Neuronal stem cell (in vitro differentiated cells): ENCODE results near the gene OR5M8.

ENCODE experiments used
- DNase-seq: peaks from one replicate; pipeline ENCODE4 v3.0.0-alpha.2; 2013; ENCODE audit warnings: low spot score
- H2AFZ ChIP-seq: one replicate; pipeline ENCODE4 v1.6.1; 2013; ENCODE audit warnings: mild to moderate bottlenecking, low read length, inconsistent platforms
- H2AK5ac ChIP-seq: 2 replicates; pipeline ENCODE4 v1.6.1; 2013; ENCODE audit warnings: low read depth, mild to moderate bottlenecking, inconsistent platforms, low read length, moderate library complexity, mixed read lengths
- H2BK120ac ChIP-seq: 2 replicates; pipeline ENCODE4 v1.6.1; 2013; ENCODE audit warnings: low read depth, mild to moderate bottlenecking, inconsistent platforms, low read length, moderate library complexity, mixed read lengths
- H2BK12ac ChIP-seq: one replicate; pipeline ENCODE4 v1.6.1; 2013; ENCODE audit warnings: low read length, inconsistent platforms
- H2BK15ac ChIP-seq: 2 replicates; pipeline ENCODE4 v1.6.1; 2013; ENCODE audit warnings: mild to moderate bottlenecking, low read length, inconsistent platforms, mixed read lengths
- H2BK5ac ChIP-seq: one replicate; pipeline ENCODE4 v1.6.1; 2013; ENCODE audit warnings: inconsistent platforms, mild to moderate bottlenecking, low read length, moderate library complexity
- H3K14ac ChIP-seq: one replicate; pipeline ENCODE4 v1.6.1; 2013; ENCODE audit warnings: low read length, inconsistent platforms
- H3K18ac ChIP-seq: 2 replicates; pipeline ENCODE4 v1.6.1; 2013; ENCODE audit warnings: low read length, inconsistent platforms
- H3K23ac ChIP-seq: 2 replicates; pipeline ENCODE4 v1.6.1; 2013; ENCODE audit warnings: low read depth, mild to moderate bottlenecking, mixed read lengths, low read length, inconsistent platforms; ENCODE audit not compliant: poor library complexity
- H3K27ac ChIP-seq: replicated peaks from 3 replicates; pipeline ENCODE4 v1.5.1; 2013; ENCODE audit warnings: low read length, inconsistent platforms
- H3K27me3 ChIP-seq, 3 experiments: 2 replicates each; pipeline ENCODE4 v1.6.1; 2013; ENCODE audit warnings: low read length in 3 of 3, mild to moderate bottlenecking in 2 of 3, inconsistent platforms in 1 of 3, low read depth in 1 of 3, mixed read lengths in 1 of 3, moderate library complexity in 1 of 3; ENCODE audit not compliant: control insufficient read depth in 3 of 3, insufficient read depth in 3 of 3
- H3K36me3 ChIP-seq, 2 donors: replicated peaks in 1 of 2; 2 replicates each; pipeline ENCODE4 v1.6.1; 2013; ENCODE audit warnings: low read length in 2 of 2; ENCODE audit not compliant: control insufficient read depth in 2 of 2, insufficient read depth in 2 of 2
- H3K4ac ChIP-seq: 2 replicates; pipeline ENCODE4 v1.6.1; 2013; ENCODE audit warnings: inconsistent platforms, mild to moderate bottlenecking, low read length, moderate library complexity
- H3K4me1 ChIP-seq, 2 donors: 1 replicate in 1 of 2; 2 replicates in 1 of 2; pipeline ENCODE4 v1.6.1; 2013; ENCODE audit warnings: low read length in 2 of 2, low read depth in 1 of 2; ENCODE audit not compliant: control insufficient read depth in 2 of 2, insufficient read depth in 1 of 2
- H3K4me2 ChIP-seq: one replicate; pipeline ENCODE4 v1.6.1; 2013; ENCODE audit warnings: mild to moderate bottlenecking, low read length, inconsistent platforms; ENCODE audit not compliant: insufficient read depth, poor library complexity, severe bottlenecking
- H3K4me3 ChIP-seq, 2 donors: 2 replicates each; pipeline ENCODE4 v1.5.1; 2013; ENCODE audit warnings: low read length in 2 of 2, mild to moderate bottlenecking in 2 of 2, inconsistent platforms in 1 of 2, moderate library complexity in 1 of 2
- H3K79me1 ChIP-seq: one replicate; pipeline ENCODE4 v1.6.1; 2013; ENCODE audit warnings: low read depth, mild to moderate bottlenecking, inconsistent platforms, low read length, moderate library complexity
- H3K9ac ChIP-seq: one replicate; pipeline ENCODE4 v1.6.1; 2013; ENCODE audit warnings: mild to moderate bottlenecking, low read depth, low read length, inconsistent platforms; ENCODE audit not compliant: poor library complexity
- H3K9me3 ChIP-seq, 2 donors: replicated peaks in 1 of 2; 2 replicates each; pipeline versions ENCODE3 to v1.6.1; 2013; ENCODE audit warnings: low read length in 2 of 2, mild to moderate bottlenecking in 2 of 2, inconsistent platforms in 1 of 2, low read depth in 1 of 2, mixed read lengths in 1 of 2, moderate library complexity in 1 of 2; ENCODE audit not compliant: control insufficient read depth in 2 of 2, insufficient read depth in 1 of 2
- H4K8ac ChIP-seq: one replicate; pipeline ENCODE4 v1.6.1; 2013; ENCODE audit warnings: low read depth, mild to moderate bottlenecking, inconsistent platforms, low read length, moderate library complexity
- H4K91ac ChIP-seq: one replicate; pipeline ENCODE4 v1.6.1; 2013; ENCODE audit warnings: low read length, low read depth, mild to moderate bottlenecking, inconsistent platforms; ENCODE audit not compliant: poor library complexity
- WGBS, 2 donors: extraction: QIAGEN DNeasy Blood & Tissue Kit; methylation state at CpG; one replicate each; pipeline ENCODE4 v1.1.7; 2013; ENCODE audit warnings: missing lambda C conversion rate in 2 of 2, mixed read lengths in 1 of 2; ENCODE audit not compliant: insufficient read length in 2 of 2, insufficient replicate concordance in 1 of 2; ENCODE audit errors: extremely low coverage in 2 of 2; 5-methylcytosine and 5-hydroxymethylcytosine counted together

Gene OR5M8

GRCh38 chr11:56486801-56487200 is 4.4 kb downstream of the OR5M8 start:
- Histone ChIP-seq H3K4me2 (no peak overlapping the region), H3K79me1 (no peaks in the 10 kb centered on the region), H3K36me3 (no peaks in the 10 kb centered on the region), H4K91ac (no peak overlapping the region), H2BK12ac (no peak overlapping the region), H4K8ac (no peak overlapping the region), H2AFZ (no peak overlapping the region), H3K4me1 (no peaks in the 10 kb centered on the region), H3K18ac (no peak overlapping the region), H3K4ac (no peak overlapping the region), H3K4me3 (no peak overlapping the region), H2BK120ac (no peak overlapping the region), H3K27ac (no peak overlapping the region), H3K9me3 (no peaks in the 10 kb centered on the region), H3K23ac (no peak overlapping the region), H3K14ac (no peak overlapping the region), H2AK5ac (no peak overlapping the region), H3K9ac (no peak overlapping the region), H2BK15ac (no peak overlapping the region), H3K27me3 (no peaks in the 10 kb centered on the region), H2BK5ac (no peak overlapping the region)
- DNase-seq: no peak
- no CpG with 5 or more reads among the region's 3 CpGs for WGBS, 2 donors

DNA sequence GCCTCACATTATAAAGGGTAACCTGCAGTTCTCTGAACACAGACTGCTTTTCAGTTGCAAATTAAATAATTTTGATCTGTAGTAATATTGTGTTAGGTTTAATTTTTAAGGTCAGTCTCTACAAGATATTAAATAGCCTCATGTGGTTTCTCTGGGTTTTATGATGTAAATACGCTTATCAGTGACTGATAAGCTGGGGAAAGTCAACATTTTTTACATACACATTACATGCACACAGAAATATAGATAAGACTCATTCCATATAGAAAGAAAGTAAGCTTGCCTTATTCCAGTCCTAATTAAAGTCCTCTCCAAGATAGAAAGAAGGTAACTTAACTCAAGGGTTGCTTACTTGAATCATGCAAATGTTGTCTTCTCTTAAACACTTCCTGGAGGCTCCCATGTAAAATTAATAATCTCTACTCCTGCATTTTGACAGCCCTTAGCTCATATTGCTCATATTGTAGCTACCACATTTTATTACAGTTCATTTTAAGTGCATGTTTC is 16.4 kb downstream of the OR5M8 start:
- Histone ChIP-seq H3K18ac (no peak overlapping the region), H2BK12ac (no peak overlapping the region), H4K91ac (no peak overlapping the region), H3K9me3 (no peaks in the 10 kb centered on the region), H2AK5ac (no peak overlapping the region), H3K14ac (no peak overlapping the region), H3K23ac (no peak overlapping the region), H3K27ac (no peak overlapping the region), H3K9ac (no peak overlapping the region), H3K4me2 (no peak overlapping the region), H2BK5ac (no peak overlapping the region), H3K4ac (no peak overlapping the region), H2BK120ac (no peak overlapping the region), H3K79me1 (no peaks in the 10 kb centered on the region), H3K4me3 (no peak overlapping the region), H3K4me1 (no peaks in the 10 kb centered on the region), H3K27me3 (no peaks in the 10 kb centered on the region), H2AFZ (no peak overlapping the region), H3K36me3 (no peaks in the 10 kb centered on the region), H2BK15ac (no peak overlapping the region), H4K8ac (no peak overlapping the region)
- DNase-seq: no peak
- no CpG with 5 or more reads among the region's 1 CpG for WGBS, 2 donors

DNA sequence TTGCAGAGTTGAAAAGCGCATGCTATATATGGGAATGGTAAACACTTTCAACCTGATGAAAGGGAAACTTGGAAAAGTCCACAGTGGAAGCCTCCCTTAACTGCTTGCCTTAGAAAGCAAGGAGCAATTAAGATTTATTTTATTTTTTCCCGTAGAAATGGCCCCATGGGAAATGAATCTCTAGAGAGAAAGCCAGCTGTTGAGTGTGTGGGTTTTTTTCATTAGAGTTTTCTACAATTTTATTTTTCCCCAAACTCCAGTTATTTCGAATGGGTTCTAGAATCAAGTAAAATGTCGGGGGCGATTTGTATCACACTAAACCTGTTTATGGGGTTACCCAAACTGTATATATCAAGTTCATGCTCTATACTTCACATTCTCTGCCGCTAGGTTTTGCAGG is 17.9 kb downstream of the OR5M8 start, which contains the start of gene OR5M3:
Gene OR5M3, minus strand, starts transcription at position 101 of the 400 bp plus-strand sequence. CDS start 2,855 bp downstream, outside the sequence.
- Histone ChIP-seq H3K23ac (no peak within 1 kb of the TSS), H2BK5ac (no peak within 1 kb of the TSS), H3K14ac (no peak within 1 kb of the TSS), H2BK15ac (no peak within 1 kb of the TSS), H3K9ac (no peak within 1 kb of the TSS), H3K9me3 (no peaks in the 10 kb centered on the region), H3K36me3 (no peaks in the 10 kb centered on the region), H3K4me3 (no peak within 1 kb of the TSS), H3K79me1 (no peaks in the 10 kb centered on the region), H3K4me2 (no peak within 1 kb of the TSS), H4K8ac (no peak within 1 kb of the TSS), H3K4ac (no peak within 1 kb of the TSS), H2BK120ac (no peak within 1 kb of the TSS), H2BK12ac (no peak within 1 kb of the TSS), H3K4me1 (no peaks in the 10 kb centered on the region), H3K27ac (no peak within 1 kb of the TSS), H3K27me3 (no peaks in the 10 kb centered on the region), H3K18ac (no peak within 1 kb of the TSS), H2AK5ac (no peak within 1 kb of the TSS), H4K91ac (no peak within 1 kb of the TSS), H2AFZ (no peak within 1 kb of the TSS)
- DNase-seq: no peak
- no CpG with 5 or more reads among the region's 6 CpGs for WGBS, 2 donors

- Histone ChIP-seq H3K79me1 (no peaks in the 10 kb centered on the region), H2AFZ (no peak overlapping the region), H2AK5ac (no peak overlapping the region), H3K9ac (no peak overlapping the region), H4K91ac (no peak overlapping the region), H3K27ac (no peak overlapping the region), H3K23ac (no peak overlapping the region), H3K14ac (no peak overlapping the region), H4K8ac (no peak overlapping the region), H2BK15ac (no peak overlapping the region), H3K4me1 (no peaks in the 10 kb centered on the region), H3K4me3 (no peak overlapping the region), H2BK120ac (no peak overlapping the region), H2BK12ac (no peak overlapping the region), H3K9me3 (no peaks in the 10 kb centered on the region), H3K4me2 (no peak overlapping the region), H3K36me3 (no peaks in the 10 kb centered on the region), H3K18ac (no peak overlapping the region), H3K4ac (no peak overlapping the region), H2BK5ac (no peak overlapping the region), H3K27me3 (no peaks in the 10 kb centered on the region)
- WGBS, 2 donors: no CpG with 5 or more reads among the region's 1 CpG
- no peak for DNase-seq
Measured at GRCh38 chr11:56457076-56457475, 34.1 kb downstream of the OR5M8 start.
